Ectodermal cell (in vitro differentiated cells): ENCODE measurements around the gene JOSD2.
A peak's percentile ranks its signal among the peaks of the same experiment; 100 is the strongest.

Source experiments
- H3K27ac ChIP-seq: 2 replicates; pipeline ENCODE4 v1.7.0; 2013; ENCODE audit warnings: mild to moderate bottlenecking, low read depth, low read length; ENCODE audit not compliant: insufficient read depth, poor library complexity, severe bottlenecking
- H3K27me3 ChIP-seq: 2 replicates; pipeline ENCODE4 v1.7.0; 2013; ENCODE audit warnings: mild to moderate bottlenecking, low read length; ENCODE audit not compliant: insufficient read depth, control insufficient read depth, poor library complexity, severe bottlenecking
- H3K36me3 ChIP-seq: one replicate; pipeline ENCODE4 v1.7.0; 2013; ENCODE audit warnings: low read length; ENCODE audit not compliant: control insufficient read depth, insufficient read depth
- H3K4me1 ChIP-seq: one replicate; pipeline ENCODE4 v1.7.0; 2013; ENCODE audit warnings: low read length; ENCODE audit not compliant: control insufficient read depth, insufficient read depth
- H3K4me3 ChIP-seq: 2 replicates; pipeline ENCODE4 v1.7.0; 2013; ENCODE audit warnings: low read depth, low read length, control low read depth; ENCODE audit not compliant: insufficient read depth
- H3K9me3 ChIP-seq: 2 replicates; pipeline ENCODE4 v1.7.0; 2013; ENCODE audit warnings: mild to moderate bottlenecking, low read length, moderate library complexity; ENCODE audit not compliant: control insufficient read depth
- WGBS, 2 experiments: methylation state at CpG; one replicate each; pipeline ENCODE4 v1.1.7; 2013; ENCODE audit warnings: missing lambda C conversion rate in 2 of 2; 5-methylcytosine and 5-hydroxymethylcytosine counted together

JOSD2 gene

GRCh38 chr19:50482916-50483315 is 28.1 kb downstream of the JOSD2 start:
- 94% methylated on average over 10 of the region's 10 CpGs for WGBS, 2 experiments
- Histone ChIP-seq H3K9me3 (peaks cover 3% of the 10 kb centered on the region), H3K36me3 (peaks cover 6% of the 10 kb centered on the region), H3K4me1 (no peaks in the 10 kb centered on the region), H3K27me3 (peaks cover 7% of the 10 kb centered on the region), H3K27ac (no peak overlapping the region), H3K4me3 (no peak overlapping the region)

- Histone ChIP-seq H3K36me3 (peaks cover 6% of the 10 kb centered on the region), H3K4me1 (no peaks in the 10 kb centered on the region), H3K27ac (no peak overlapping the region), H3K27me3 (peaks cover 3% of the 10 kb centered on the region), H3K4me3 (no peak overlapping the region), H3K9me3 (peaks cover 3% of the 10 kb centered on the region)
- WGBS, 2 experiments: 91 to 92% methylated on average over 16 of the region's 16 CpGs
Observed at GRCh38 chr19:50482271-50482855, 28.6 kb downstream of the JOSD2 start.

DNA sequence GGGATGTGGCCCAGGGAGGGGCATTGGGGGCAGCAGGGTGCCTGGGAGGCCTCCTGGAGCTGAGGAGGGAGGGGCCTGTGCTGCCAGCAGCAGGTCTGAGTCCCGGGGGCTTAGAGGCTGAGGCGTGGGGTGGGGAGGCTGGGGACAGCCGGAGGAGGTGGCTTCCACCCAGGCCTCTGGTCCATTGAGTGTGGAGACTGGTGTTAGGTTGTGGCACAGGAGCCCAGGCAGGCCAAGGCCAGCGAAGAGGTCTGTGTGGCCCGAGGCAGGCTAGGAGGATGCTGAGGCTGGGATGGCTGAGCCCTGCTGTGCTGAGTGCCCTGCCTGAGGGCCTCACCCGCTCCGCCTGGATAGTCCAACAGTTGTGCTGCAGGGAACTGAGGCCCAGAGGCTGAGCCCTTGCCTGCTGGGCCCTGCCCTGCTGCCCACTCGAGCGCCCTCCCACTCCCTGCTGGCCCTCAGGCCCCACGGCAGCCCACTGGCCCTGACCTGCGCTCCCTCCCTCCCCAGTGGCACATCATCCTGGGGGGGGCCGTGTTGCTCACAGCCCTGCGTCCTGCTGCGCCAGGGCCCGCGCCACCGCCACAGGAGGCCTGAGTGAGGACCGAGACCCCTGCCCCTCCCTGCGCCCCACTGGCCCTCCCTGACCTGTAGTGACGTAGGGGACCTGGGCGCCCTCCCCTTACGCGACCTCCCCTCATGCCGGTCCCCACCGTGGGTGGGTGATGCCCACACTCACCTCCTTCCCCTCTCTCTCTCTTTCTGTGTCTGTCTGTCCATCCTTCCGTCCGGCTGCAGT is 29.4 kb downstream of the JOSD2 start:
- no peaks in the 10 kb centered on the region for H3K27me3 ChIP-seq
- peaks cover 6% of the 10 kb centered on the region for H3K36me3 ChIP-seq
- no peaks in the 10 kb centered on the region for H3K4me1 ChIP-seq
- WGBS, 2 experiments: 93 to 94% methylated on average over 27 of the region's 27 CpGs
- no peak overlapping the region for H3K27ac ChIP-seq
- H3K4me3 ChIP-seq: no peak overlapping the region
- H3K9me3 ChIP-seq: peaks cover 3% of the 10 kb centered on the region

GRCh38 chr19:50480281-50481111 is 30.5 kb downstream of the JOSD2 start:
- no peaks in the 10 kb centered on the region for H3K9me3 ChIP-seq
- WGBS, 2 experiments: 94% methylated on average over 37 of the region's 37 CpGs
- peaks cover 6% of the 10 kb centered on the region for H3K36me3 ChIP-seq
- no peak overlapping the region for H3K4me3 ChIP-seq
- H3K4me1 ChIP-seq: no peaks in the 10 kb centered on the region
- no peaks in the 10 kb centered on the region for H3K27me3 ChIP-seq
- no peak overlapping the region for H3K27ac ChIP-seq

DNA sequence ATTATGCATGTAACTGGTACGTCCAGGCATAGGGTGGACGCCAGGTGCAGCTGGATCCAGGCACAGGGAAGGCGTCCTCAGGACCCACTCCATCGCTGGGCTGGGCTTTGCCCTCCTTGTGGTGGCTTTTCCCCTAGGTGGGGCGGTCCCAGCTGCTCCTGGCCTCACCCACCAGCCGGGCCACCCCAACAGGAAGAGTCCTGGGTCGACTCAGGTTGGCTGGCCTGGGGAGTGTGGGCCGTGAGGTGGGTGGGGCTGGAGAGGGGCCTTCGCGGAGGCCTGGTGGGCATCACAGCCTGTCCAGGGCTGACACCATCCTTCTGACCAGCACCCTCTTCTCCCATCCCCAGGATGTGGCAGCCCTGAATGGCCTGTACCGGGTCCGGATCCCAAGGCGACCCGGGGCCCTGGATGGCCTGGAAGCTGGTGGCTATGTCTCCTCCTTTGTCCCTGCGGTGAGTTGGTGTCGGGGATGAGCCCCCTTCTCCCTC is 31.2 kb downstream of the JOSD2 start:
- 96% methylated on average over 16 of the region's 16 CpGs for WGBS, 2 experiments
- no peaks in the 10 kb centered on the region for H3K27me3 ChIP-seq
- H3K4me3 ChIP-seq: no peak overlapping the region
- peaks cover 6% of the 10 kb centered on the region for H3K36me3 ChIP-seq
- no peaks in the 10 kb centered on the region for H3K9me3 ChIP-seq
- no peaks in the 10 kb centered on the region for H3K4me1 ChIP-seq
- no peak overlapping the region for H3K27ac ChIP-seq

DNA sequence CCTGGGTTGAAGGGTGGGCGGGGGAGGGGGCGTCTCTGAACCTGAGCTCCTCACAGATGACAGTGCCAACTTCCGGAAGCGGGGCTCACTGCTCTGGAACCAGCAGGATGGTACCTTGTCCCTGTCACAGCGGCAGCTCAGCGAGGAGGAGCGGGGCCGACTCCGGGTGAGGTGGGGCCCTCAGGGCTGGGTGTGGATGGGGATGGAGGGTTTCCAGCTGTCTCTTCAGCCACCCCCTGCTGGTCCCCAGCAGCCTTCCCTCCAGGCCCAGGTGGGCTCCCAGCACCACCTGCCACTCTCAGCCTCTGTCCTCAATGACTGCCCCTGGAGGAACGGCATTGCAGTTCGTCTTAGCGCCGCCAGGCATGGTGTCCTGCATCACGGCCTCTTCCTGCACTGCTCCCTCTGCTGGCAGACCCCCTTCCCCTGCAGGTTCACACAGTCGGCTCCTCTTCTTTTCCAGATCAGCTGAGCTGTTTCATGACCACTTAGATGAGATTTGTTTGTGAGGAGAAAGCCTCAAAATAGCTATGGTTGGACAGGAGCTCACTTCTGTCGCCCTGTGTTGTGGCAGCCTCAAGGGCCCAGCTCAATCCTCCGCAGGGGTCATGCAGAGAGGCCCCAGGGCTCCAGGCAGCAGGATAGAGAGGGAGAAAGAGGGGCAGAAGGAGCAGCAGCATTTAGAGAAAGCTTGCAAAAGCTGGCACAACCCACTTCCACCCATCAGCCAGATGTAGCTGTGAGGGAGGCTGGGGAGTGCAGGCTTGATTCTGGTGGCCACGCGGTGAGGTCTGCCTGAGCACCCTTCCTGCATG is 31.9 kb downstream of the JOSD2 start:
- Histone ChIP-seq H3K27ac (no peak overlapping the region), H3K36me3 (peaks cover 6% of the 10 kb centered on the region), H3K4me1 (no peaks in the 10 kb centered on the region), H3K4me3 (no peak overlapping the region), H3K27me3 (no peaks in the 10 kb centered on the region), H3K9me3 (no peaks in the 10 kb centered on the region)
- 90 to 91% methylated on average over 19 of the region's 19 CpGs for WGBS, 2 experiments

DNA sequence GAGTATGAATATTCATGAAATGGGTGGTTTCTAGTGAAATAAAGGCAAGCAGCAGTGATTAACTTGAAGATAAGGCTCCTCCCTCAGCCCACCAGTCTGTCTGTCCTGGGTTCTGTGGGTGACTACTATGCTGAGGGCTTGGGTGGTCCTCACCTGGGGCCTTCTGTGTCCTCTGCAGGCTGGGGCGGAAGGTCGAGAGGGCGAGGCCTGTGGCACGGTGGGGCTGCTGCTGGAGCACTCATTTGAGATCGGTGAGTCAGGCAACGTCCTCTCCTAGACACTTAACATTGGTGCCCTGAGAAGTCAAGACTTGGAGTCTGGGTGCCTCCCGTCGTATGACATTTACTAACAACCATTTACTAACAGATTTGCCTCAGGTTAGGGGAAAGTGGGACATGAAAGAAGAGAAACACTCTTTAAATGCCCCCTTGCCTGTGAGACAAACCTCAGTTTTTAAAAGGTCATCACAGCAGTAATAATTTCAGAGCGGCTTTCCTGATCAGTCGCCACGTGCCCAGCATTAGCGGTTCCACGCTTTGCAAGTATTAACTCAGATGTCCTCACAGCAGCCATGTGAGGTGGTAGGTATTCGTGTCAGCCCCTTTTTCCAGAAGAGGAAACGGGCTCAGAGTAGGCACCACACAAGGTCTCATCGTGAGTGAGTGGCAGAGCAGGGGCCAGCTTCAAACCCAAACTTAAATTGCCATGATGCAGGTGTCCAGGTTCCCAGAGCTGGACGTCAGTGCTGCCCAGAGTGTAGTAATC is 33.1 kb downstream of the JOSD2 start:
- 95 to 96% methylated on average over 17 of the region's 17 CpGs for WGBS, 2 experiments
- Histone ChIP-seq H3K9me3 (no peaks in the 10 kb centered on the region), H3K4me1 (no peaks in the 10 kb centered on the region), H3K4me3 (no peak overlapping the region), H3K36me3 (peaks cover 6% of the 10 kb centered on the region), H3K27ac (no peak overlapping the region), H3K27me3 (no peaks in the 10 kb centered on the region)

DNA sequence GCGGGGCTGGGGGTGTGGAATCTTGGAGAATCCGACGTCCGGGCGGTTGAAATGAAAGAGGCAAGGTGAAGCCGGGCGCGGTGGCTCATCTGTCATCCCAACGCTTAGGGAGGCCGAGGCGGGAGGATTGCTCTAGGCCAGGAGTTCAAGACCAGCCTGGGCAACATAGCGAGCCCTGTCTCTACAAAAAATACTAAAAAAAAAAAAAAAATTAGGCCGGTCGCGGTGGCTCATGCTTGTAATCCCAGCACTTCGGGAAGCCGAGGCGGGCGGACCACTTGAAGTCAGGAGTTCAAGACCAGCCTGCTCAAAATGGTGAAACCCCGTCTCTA is 34.1 kb downstream of the JOSD2 start:
- H3K4me1 ChIP-seq: no peaks in the 10 kb centered on the region
- H3K36me3 ChIP-seq: peaks cover 6% of the 10 kb centered on the region
- peak overlapping the region; percentile 91 for H3K27ac ChIP-seq
- 24 to 25% methylated on average over 20 of the region's 20 CpGs for WGBS, 2 experiments
- H3K9me3 ChIP-seq: no peaks in the 10 kb centered on the region
- H3K27me3 ChIP-seq: no peaks in the 10 kb centered on the region
- H3K4me3 ChIP-seq: peak overlapping the region; percentile 75

DNA sequence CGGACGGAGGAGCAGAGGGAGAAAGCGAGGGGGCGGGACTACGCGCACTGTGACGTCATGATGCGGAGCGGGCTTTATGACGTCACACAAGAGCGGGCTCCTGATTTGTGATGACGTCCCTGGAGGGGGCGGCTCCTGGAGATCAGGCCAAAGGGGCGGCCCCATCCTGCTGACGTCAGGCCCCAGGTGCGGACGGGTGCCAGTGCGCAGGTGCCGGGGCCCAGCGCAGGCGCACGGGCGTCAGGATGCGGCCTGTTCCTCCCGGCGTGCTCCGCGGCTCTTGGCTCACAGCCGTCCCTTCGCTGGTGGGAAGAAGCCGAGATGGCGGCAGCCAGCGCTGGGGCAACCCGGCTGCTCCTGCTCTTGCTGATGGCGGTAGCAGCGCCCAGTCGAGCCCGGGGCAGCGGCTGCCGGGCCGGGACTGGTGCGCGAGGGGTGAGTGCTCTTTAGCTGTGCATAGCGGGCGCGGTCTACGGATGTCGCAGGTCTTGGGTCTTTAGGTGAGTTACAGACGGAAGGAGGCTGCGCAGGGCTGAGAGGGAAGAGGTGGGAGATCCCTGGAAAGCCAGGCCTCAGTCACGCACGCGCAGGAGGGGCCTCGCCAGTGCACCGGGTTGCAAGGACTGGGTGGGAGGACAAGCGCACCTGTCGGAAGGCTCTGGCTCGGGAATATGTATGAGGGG is 34.6 kb downstream of the JOSD2 start, which contains the start of the genes EMC10 and GARIN5A:
Gene EMC10, plus strand, starts transcription at position 284 of the 683 bp plus-strand sequence. Its CDS starts 38 bp downstream, at position 322.
Gene GARIN5A, minus strand, starts transcription at position 625 of the 683 bp plus-strand sequence. Its CDS starts 460 bp downstream, at position 165.
- 7 to 9% methylated on average over 58 of the region's 58 CpGs for WGBS, 2 experiments
- peak within 1 kb of the TSS; percentile 75 for H3K4me3 ChIP-seq
- H3K9me3 ChIP-seq: no peaks in the 10 kb centered on the region
- H3K27ac ChIP-seq: peak within 1 kb of the TSS; percentile 91
- no peaks in the 10 kb centered on the region for H3K27me3 ChIP-seq
- peaks cover 6% of the 10 kb centered on the region for H3K36me3 ChIP-seq
- no peaks in the 10 kb centered on the region for H3K4me1 ChIP-seq
